Glomerular endothelial cell (primary cell): Measurements from ENCODE around the gene BTBD7. TPM values are rescaled to one million over a fixed set of nuclear protein-coding genes. Genes with fewer than 3 reads are reported as not detected.
"Not testable (repeated sequence)": the region's sequence is repeated elsewhere in the genome, so short reads cannot be mapped to it uniquely, and the experiment has no call there.

Experiments
- DNase-seq: peaks from one replicate; pipeline ENCODE4 v3.0.0-alpha.2; 2011; ENCODE audit warnings: low read depth, low spot score; ENCODE audit errors: extremely low read depth
- total RNA-seq: library from RNA; depleted of rRNA; stranded (reverse); fragments of >200 nt; gene quantifications from 2 replicates; pipeline ENCODE4 v1.2.3, GENCODE V29; 2015

Gene BTBD7
- total RNA-seq, 1 donor from 2014 or later = 30.4 TPM

DNA sequence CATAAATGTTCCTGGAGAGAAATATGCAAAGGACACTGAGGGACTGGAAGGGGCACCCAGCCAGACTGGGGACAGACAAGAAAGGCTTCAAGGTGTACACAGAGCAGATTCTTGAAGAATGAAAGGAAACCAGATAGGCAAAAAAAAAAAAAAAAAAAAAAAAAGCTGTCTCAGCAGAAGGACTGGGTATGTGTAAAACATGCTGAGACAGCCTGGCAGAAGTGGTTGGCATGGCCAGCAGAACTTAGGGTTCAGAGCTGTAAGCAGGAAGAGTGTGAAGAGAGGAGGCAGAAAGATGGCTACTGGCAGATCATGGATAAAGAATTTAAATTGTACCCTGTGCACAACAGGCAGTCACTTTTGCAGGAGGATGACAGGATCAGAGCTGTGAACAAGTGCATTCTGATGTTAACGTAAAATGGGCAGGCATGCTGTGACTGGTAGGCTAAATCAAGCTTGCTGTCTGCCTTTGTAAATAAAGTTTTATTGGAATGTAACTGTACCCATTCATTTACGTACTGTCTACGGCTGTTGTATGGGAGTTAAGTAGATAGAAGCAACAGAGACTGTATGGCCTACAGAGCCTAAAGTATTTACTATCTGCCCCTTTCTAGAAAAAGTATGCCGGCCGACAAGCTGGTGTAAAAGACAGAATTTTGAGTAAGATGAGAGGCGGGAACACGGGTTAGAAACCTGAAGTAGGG is 83.6 kb downstream of the BTBD7 start:
- DNase-seq = no peak

DNA sequence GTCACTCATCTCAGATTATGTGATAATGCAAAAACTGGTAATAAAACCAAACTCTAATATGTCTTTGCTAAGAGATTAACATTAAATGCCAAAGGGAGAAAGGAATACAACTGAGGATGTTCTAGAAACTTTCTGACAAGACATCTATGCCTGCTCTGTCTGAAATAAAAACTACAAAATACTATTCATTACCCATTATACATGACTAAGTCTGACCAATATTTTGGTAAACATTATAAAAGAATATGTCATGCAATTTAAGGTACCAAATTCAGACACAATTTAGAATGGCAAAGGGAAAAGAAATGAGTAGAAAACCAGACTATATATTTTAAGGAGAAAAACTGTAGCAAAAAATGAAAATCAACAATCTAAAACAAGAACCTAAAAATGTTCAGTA is 86.3 kb downstream of the BTBD7 start:
- DNase-seq = no peak

DNA sequence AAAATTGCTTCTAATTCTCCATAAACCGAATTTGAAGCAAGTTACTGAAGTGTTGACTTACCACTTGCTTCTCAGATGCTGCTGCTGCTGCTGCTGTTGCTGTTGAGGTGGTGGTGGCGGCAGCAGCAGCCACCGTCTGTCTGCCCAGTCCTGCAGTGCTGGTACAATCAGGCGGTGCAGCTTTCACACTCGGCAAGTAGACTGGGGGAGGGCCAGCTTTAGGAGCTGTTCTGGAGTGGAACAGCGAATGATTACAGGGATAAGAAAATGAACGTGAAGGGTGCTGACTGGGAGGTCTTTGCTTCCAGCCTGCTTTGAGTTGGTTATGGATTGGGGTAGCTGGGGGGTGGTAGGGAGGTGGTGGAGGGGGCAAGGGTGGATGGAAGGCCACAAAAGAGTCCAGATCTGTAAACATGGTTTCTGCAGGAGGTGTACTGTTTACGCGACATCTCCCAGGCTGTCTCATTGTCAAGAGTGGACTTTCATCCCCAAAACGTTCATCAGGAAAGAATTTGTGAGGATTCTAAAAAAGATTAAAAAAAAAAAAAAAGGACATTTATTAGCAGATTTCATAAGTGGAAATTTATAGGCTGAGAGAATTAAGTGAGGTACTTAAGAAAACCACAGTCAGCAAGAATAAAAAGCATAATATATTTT is 86.9 kb downstream of the BTBD7 start:
- no peak for DNase-seq

DNA sequence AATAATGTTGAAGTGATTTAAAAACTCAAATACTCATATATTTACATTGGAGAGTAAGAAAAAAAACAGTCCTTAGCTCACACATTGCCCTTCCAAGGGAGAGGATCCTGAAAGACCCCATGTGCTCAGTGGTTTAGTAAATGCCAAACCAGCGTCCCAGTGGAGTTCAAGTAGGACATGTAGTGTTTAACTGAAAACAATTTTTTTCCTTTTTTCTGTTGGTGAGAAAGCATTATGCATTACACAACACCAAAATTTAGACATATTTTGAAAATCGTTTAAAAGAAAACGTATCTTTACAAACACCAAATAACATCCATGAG is 92.2 kb downstream of the BTBD7 start:
- DNase-seq = no peak

DNA sequence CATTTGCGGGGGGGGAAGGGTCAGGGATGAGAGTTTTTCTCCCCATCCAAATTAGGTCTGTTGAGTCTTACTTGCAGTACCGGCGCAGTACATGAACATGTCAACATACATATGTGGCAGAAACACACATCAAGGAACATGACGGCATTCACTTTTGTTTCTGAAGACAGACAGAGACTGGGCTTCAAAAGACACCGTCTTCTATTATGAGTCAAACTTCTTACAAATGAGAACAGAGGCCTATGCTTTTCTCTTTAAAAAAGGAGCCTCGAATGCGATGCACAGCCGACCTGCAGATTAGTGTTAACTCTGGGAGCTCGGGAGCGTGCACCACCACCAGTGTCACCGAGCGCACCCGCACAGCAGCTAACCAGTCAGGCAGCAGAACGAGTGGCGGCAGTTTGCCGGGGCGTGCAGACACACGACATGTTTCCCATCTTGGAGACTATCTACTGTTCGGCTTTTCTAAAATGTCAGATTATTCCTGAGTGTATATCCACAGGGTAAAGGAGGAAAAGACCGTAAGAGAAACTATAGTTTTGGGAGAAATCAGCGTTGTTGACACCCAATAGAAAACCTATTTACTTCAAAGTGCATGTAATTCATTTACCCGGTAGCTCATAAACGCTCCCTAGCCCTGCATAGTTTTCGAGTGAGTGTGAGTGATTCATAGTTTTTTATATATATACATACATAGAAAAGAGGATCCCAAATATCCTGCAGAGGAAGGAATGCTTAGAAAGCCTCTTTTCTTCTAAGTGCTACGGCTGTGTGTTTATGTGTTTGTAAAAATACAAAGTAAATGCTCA is 92.8 kb downstream of the BTBD7 start:
- no peak for DNase-seq

DNA sequence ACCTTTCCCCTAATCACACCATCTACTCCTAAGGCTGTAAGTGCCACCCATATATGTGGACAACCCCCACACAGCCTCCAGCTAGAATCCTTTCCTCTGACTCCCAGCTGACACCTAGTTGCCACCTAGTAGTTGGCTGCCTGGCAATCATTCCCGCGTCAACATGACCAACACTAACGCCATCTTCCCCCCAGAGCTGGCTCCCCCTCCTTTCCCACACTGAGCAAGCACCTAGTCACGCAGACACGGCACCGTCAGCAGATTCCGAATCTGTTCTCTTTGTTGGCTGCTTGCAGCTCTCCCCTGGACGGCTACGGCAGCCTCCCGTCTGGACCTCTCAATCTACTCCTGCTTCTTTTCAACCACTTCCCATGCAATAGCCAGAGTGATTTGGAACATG is 98.0 kb downstream of the BTBD7 start:
- no peak for DNase-seq

DNA sequence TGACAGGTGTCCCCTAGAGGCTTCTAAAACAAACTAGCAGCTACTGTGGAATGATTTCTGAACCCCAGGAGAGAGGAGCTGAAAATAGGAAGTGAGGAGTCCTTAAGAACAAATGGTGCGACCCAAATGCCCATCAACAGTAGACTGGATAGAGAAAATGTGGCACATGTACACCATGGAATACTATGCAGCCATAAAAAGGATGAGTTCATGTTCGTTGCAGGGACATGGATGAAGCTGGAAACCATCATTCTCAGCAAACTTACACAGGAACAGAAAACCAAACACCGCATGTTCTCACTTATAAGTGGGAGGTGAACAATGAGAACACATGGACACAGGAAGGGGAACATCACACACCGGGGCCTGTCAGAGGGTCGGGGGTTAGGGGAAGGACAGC is 99.8 kb downstream of the BTBD7 start:
- not testable (repeated sequence) for DNase-seq

DNA sequence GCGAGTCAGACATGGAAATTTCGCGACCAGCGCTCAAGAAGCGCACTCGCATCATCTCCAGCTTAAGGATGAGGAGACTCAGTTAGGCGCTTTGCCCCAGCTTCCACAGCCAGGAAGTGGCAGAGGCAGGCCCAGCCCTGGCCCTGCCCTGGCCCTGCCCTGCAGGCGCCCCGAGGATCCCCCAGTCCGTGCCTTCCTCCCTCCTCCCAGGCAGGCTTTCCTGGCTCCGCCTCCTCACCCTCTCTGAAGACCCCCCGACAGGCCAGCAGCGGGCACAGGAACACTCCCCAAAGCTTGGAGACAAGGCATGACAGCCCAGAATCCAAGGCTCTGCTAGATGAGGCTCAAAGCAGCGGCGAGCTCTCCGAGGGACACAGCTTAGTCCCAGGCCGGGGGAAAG is 100.7 kb downstream of the BTBD7 start:
- DNase-seq = no peak

DNA sequence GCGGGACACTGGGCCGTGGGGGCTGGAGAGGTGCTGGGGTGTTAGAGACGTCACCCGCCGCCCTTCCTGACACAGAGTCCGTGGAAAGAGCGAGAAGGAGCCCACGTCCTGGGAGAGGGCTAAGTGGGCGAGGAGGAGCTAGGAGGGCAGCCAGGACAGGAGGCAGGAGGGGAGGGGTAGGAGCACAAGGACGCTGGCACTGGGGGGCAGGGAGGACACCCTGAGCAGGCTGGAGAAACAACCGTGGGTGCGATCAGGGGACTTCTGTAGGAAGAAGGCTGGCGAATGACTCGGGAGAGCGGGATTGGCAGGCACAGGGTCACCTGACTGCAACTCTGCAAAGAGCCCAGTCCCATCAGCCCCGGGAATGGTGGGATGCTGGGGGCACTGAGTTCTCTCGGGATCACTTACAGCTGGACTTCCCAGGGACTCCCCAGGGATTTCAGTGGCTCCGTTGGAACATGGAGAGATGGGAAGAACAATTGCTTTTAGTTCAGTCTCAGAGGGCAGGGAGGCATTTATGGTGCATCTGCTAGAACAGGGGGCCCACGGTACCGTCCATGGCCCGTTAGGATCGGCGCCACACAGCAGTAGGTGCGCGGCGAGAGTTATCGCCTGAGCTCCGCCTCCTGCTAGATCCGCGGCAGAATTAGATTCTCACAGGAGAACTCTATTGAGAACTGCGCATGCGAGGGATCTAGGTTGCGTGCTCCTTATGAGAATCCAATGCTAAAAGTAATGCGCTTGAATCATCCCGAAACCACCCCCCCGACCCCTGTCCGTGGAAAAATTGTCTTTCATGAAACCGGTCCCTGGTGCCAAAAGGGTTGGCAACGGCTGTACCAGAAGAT is 101.5 kb downstream of the BTBD7 start:
- DNase-seq = no peak

DNA sequence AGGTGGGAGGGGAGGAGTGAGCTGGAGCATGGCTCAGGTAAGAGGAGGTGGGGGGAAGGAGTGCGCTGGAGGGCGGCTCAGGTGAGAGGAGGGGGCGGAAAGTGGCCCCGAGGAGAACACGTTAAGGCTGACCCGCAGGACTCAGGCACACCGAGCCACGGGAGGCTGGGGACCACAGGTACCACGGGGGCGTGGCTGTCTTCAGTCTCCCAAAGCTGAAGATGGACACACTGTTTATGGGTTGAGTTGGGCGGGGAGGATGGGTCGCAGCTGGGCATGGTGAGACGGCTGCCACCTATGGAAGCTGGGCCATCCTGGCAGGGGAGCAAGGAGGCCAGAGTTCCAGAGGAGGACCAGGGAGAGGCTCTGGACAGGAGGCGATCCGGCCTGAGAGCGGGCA is 102.3 kb downstream of the BTBD7 start:
- no peak for DNase-seq

DNA sequence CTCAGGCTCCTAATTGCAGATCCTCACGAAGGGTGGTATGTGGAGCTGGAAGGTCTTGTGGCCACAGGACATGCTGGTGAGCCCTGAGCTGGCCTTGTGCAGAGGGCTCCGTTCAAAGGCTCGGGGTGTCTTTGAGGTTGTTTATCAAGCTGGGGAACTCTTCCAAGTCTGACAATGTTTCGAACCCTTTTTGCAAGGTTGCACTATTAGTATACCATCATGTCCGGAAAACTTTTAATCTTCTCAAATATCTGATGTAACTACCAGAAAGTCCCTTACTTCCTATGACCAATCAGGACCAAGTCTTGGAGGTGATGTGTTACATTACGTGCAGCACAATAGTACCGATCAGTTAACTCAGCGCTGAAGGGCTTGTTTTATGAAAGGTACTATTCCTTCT is 104.3 kb downstream of the BTBD7 start:
- no peak for DNase-seq

DNA sequence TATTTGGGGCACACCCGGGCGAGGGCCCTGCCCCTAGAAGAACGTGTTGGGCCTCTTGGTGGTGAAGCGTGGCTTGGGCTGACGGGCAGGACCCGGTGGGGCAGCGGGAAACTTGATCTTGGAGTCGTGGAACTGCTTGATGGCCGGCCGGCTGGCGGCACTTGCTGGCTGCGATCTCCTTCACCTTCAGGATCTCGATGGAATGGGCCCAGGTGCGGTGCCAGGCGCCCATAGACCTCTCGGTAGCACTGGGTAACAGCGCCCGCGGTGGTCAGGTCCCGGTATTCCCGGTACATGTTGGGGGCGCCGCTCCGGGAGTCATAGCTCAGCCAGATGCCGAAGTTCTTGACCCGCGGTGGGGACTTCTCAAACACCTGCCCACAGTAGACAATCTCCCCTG is 109.3 kb downstream of the BTBD7 start:
- no peak for DNase-seq

DNA sequence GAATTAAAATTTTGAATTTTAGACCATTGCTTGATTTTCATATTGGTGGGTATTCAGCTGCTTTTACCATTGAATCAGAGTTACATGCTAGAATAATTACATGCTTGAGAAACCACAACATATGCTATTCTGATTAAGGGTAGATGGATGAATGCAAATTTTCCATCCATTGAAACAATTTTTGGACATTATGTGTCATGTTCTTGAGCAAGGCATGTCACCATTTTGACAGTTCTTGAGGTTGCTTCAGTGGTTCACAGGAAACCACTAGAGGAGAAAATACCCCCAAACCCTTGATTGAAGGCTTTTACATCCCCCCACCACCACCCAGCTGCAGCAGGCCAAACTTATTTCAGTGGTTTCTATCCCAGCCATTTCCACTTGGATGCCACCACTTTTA is 112.3 kb downstream of the BTBD7 start:
- DNase-seq = no peak

DNA sequence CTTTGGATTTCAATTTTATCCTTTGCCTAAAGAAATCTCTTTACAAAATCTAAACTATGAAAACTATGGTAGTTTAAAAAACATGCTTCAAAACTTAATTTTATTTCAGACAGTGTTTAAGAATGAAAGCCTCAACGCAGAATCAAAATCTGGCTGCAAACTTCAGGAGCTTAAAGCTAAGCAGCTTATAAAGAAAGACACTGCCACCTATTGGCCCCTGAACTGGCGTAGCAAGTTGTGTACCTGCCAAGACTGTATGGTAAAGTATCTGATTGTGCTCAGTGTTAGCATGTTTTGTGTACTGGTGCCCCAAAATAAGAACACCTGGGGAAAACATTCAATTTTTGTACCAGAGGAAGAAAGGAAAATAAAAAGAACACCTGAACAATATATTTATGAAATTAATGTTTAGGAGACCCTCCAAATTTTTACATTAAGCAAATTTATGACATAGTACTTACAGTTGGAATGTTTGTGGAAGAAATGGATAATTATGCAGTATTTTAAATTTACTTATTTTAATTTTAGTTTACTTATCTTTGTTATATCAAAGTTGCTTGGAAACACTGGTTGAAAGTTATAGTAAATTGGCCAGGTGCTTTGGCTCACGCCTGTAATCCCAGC is 113.6 kb downstream of the BTBD7 start:
- DNase-seq = no peak

DNA sequence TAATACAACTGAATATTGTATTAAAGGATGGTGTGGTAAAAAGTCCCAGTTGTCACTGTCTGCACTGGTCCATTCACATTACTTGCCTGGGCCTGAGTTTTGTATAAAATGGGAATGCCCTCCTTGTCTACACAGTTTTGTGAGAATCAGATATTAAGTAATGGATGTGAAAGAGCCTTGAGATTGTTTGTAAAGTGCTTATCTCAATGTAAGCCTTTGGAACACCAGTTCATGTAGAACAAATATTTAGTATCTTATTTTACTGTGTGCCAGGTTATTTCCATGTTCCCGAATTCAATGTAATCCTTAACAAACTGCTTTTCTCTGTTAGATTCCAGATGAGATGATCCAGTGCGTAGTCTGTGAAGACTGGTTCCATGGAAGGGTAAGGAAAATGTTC is 118.2 kb downstream of the BTBD7 start:
- no peak for DNase-seq

DNA sequence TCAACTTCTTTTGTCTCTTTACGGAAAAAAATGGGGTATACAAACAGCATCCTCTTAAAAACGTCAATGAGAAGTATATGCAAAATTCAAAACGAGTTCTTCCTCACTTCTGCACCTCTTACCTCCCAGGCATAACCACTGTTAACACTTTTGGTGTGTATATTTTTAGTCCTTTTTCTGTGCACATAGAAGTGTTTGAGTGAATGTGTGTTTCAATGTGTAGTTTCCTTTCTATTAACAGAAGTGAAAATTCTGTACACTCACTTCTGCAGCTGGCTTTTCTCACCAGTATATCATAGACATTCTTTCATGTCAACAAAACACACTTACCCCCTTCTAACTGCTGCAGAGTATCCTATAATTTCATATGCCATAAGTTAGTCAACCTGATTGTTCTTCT is 120.4 kb downstream of the BTBD7 start:
- no peak for DNase-seq

DNA sequence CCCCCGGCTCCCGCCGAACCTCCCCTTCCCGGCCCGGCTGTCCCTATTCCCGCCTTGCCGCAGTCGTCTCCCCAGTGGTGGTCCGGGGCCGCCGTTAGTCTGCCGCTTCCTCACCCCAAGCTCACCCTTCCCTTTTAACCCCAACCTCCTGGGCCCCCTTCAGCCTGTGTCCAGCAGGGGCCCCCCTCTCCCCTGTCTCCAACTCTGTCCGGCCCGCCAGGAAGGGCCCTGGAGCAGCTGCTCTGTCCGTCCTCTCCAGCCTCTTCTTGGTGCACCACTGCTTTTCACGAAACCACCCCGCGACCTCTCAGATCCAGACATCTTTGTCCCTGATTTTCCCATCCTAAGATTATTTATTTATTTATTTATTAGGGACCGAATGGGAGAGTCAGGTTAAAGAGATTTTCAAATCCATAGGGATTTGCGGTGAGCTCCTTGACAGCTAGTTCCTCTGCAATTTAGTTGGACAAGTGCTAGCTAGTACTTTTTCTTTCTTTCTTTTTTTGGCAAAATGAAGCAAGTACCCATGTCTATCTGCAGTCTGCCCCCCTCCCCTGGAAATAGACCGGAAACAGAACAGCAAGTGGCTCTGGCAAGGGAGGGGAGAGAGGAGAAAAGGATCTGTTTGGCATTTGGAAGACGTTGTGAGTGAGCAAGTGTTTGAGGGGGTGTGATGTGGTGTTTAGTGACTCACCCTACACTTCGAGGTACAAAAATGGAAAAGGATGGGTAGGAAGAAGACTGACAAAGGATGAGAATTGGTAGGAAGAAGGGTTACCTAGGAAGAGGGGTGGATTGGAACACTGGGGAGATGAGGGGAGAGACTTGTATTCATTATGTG is 125.1 kb downstream of the BTBD7 start:
- DNase-seq = no peak

DNA sequence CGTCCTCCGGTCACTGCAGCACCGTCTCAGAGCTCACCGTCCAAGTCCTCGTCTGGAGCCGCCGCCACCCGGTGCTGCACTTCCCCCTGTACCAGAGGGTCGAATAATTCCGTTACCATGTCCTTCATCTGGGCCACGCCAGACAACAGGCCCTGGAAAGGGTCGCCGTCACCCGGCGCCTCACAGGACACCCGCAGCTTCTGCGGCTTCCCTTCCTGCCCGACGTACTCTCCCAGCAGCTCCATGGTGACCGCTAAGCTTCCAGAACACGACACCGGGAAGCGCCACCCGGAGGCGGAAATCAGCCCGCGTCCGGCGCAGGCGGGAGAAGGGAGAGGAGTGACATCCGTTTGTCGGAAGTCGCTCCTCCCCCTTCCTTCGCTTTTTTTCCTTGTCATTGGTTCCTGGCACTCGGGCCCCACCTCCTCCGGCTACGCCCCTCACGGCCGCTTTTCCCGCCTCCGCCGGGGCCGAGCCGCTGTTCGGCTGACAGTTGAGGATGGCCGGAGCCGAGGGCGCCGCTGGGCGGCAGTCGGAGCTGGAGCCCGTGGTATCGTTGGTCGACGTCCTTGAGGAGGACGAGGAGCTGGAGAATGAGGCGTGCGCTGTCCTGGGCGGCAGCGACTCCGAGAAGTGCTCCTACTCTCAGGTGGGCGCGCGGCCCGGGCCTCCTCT is 125.9 kb downstream of the BTBD7 start, which contains the start of the genes GON7 and UBR7:
TSS of gene GON7 (minus strand) at position 273 of the 675 bp plus-strand sequence. CDS start at position 245, 28 bp downstream.
TSS of gene UBR7 (plus strand) at position 464 of the 675 bp plus-strand sequence. CDS start at position 500, 36 bp downstream.
- DNase-seq = peak; percentile 57

DNA sequence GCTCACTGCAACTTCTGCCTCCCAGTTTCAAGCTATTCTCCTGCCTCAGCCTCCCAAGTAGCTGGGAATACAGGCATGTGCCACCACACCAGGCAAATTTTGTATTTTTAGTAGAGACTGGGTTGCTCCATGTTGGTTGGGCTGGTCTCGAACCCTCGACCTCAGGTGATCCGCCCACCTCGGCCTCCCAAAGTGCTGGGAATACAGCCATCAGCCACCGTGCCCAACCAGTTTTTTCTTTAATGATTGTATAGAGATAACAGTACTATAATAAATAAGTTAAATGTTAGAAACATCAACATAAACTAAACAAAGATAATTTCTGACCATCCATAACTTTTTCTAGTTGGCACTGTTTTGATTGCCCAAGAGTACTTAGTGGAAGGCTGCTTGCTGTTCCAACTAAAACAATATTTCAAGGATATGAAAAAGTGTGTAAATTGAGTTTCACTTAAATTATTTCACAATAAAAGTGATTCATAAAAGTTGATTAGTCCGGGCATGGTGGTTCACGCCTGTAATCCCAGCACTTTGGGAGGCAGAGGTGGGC is 131.6 kb downstream of the BTBD7 start:
- no peak for DNase-seq
